Sigmoid colon (tissue), 4 donors: ENCODE results near the gene CHD8.

Experiments
- CTCF ChIP-seq, 4 experiments: fragments of 450-650 bp in 3 of 4; fragments of 200-600 bp in 1 of 4; IDR thresholded peaks; one replicate each; pipeline ENCODE4 v1.5.1; 2016 to 2019; ENCODE audit warnings: antibody characterized with exemption in 4 of 4, mild to moderate bottlenecking in 3 of 4, moderate library complexity in 2 of 4
- EP300 ChIP-seq, 4 donors: sonication (generic); formaldehyde crosslinking; IDR thresholded peaks; one replicate each; pipeline ENCODE4 v1.6.1; 2017; ENCODE audit warnings: antibody characterized with exemption in 4 of 4
- POLR2A ChIP-seq, 2 donors: fragments of 450-650 bp; IDR thresholded peaks; one replicate each; pipeline ENCODE4 v1.6.1; 2016; ENCODE audit warnings: antibody characterized with exemption in 2 of 2, mild to moderate bottlenecking in 2 of 2, moderate library complexity in 2 of 2
- POLR2AphosphoS5 ChIP-seq, 4 donors: sonication (generic); formaldehyde crosslinking; IDR thresholded peaks; one replicate each; pipeline ENCODE4 v1.6.1; 2017; ENCODE audit warnings: antibody characterized with exemption in 4 of 4

GRCh38 chr14:21352587-21352986 is 103.3 kb downstream of the CHD8 start:
- no peak for TF ChIP-seq CTCF (IDR thresholded peaks at IDR 0.05)
- no peak for TF ChIP-seq POLR2AphosphoS5 (IDR thresholded peaks at IDR 0.05)
- no peak for TF ChIP-seq POLR2A (IDR thresholded peaks at IDR 0.05)
- no peak for TF ChIP-seq EP300 (IDR thresholded peaks at IDR 0.05)
